OCI-LY3 (cell line): Measurements from ENCODE around the gene FAR1.

Experiments used
- EZH2phosphoT487 ChIP-seq: fragments of 200-600 bp; shearing (Covaris generic); IDR thresholded peaks from 2 replicates; pipeline ENCODE4 v1.6.1; 2018; ENCODE audit warnings: antibody characterized with exemption, mixed run types, low read depth
- TF ChIP-seq, protein P1 (sequence below): fragments of 200-600, 300-600 bp; sonication (generic); IDR thresholded peaks from 2 replicates; pipeline ENCODE4 v1.5.1; 2014; ENCODE audit warnings: antibody characterized with exemption, low read length, low read depth

DNA sequence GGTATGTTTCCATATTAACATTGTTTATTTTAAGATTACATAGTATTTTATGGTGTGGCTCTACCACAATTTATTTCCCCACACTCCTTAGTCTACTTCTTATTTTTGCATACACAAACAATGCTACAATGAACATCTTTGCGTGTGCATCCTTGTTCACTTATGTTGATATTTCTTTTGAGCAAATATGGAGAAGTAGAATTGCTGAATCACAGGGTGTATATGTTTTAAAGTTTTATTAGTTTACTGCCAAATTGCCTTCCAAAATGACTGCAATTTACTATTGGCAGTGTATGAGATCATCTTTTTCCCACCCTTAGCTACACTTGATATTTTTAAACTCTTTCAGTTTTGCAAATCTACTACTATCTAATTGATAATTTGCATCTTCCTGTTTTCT, 38.7 kb upstream of the FAR1 start:
- TF ChIP-seq, protein P1, sequence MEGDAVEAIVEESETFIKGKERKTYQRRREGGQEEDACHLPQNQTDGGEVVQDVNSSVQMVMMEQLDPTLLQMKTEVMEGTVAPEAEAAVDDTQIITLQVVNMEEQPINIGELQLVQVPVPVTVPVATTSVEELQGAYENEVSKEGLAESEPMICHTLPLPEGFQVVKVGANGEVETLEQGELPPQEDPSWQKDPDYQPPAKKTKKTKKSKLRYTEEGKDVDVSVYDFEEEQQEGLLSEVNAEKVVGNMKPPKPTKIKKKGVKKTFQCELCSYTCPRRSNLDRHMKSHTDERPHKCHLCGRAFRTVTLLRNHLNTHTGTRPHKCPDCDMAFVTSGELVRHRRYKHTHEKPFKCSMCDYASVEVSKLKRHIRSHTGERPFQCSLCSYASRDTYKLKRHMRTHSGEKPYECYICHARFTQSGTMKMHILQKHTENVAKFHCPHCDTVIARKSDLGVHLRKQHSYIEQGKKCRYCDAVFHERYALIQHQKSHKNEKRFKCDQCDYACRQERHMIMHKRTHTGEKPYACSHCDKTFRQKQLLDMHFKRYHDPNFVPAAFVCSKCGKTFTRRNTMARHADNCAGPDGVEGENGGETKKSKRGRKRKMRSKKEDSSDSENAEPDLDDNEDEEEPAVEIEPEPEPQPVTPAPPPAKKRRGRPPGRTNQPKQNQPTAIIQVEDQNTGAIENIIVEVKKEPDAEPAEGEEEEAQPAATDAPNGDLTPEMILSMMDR = no peak
- no peak for TF ChIP-seq EZH2phosphoT487
